ENCODE measurements around the gene SESTD1. TPM values are rescaled to one million over a fixed set of nuclear protein-coding genes. Genes with fewer than 3 reads are reported as not detected.

The SESTD1 gene
- total and polyA plus RNA-seq, 2 of the 13 experiments (the other 11 are each of a cell fraction or from before 2014, with no cell fraction given), result 74.4 to 101 TPM

DNA sequence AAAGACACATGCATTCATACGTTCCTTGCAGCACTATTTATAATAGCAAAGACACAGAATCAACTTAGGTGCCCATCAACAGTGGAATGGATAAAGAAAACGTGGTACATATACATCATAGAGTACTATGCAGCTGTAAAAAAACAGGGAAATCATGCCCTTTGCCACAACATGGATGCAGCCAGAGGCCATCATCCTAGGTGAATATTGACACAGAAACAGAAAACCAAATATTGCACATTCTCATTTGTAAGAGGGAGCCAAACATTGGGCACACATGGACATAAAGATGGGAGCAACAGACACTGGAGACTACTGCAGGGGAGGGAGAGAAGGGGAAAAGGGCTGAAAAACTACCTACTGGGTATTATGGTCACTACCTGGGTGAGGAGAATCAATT lies 73.5 kb downstream of the SESTD1 start (continued):
- TF ChIP-seq, protein P1, sequence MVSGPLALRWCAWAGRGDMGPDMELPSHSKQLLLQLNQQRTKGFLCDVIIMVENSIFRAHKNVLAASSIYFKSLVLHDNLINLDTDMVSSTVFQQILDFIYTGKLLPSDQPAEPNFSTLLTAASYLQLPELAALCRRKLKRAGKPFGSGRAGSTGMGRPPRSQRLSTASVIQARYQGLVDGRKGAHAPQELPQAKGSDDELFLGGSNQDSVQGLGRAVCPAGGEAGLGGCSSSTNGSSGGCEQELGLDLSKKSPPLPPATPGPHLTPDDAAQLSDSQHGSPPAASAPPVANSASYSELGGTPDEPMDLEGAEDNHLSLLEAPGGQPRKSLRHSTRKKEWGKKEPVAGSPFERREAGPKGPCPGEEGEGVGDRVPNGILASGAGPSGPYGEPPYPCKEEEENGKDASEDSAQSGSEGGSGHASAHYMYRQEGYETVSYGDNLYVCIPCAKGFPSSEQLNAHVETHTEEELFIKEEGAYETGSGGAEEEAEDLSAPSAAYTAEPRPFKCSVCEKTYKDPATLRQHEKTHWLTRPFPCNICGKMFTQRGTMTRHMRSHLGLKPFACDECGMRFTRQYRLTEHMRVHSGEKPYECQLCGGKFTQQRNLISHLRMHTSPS (CRISPR knock-in tag; IDR thresholded peaks at IDR 0.05; ENCODE audit: low read depth), result no peak
- TF ChIP-seq ZBTB7A (CRISPR knock-in tag; IDR thresholded peaks at IDR 0.05) (no peak), SNAPC5 (CRISPR knock-in tag; IDR thresholded peaks at IDR 0.05; ENCODE audit: borderline replicate concordance) (no peak), EHMT2 (IDR thresholded peaks at IDR 0.05; ENCODE audit: borderline replicate concordance, low read depth, low read length) (no peak), XBP1 (CRISPR knock-in tag; IDR thresholded peaks at IDR 0.05) (no peak), RFXANK (CRISPR knock-in tag; IDR thresholded peaks at IDR 0.05) (no peak), EZH2 (conservative IDR thresholded peaks at IDR 0.05; ENCODE audit: low read depth, low read length) (no peak), CBFB (CRISPR knock-in tag; IDR thresholded peaks at IDR 0.05) (no peak), ZNF639 (CRISPR knock-in tag; conservative IDR thresholded peaks at IDR 0.05) (no peak), ZNF597 (CRISPR knock-in tag; IDR thresholded peaks at IDR 0.05) (no peak), ZNF382 (CRISPR knock-in tag; IDR thresholded peaks at IDR 0.05; ENCODE audit: borderline replicate concordance) (no peak), ZNF703 (CRISPR knock-in tag; IDR thresholded peaks at IDR 0.05; ENCODE audit: borderline replicate concordance) (no peak), GMEB2 (CRISPR knock-in tag; IDR thresholded peaks at IDR 0.05; ENCODE audit: low read depth) (no peak), SAP130 (CRISPR knock-in tag; IDR thresholded peaks at IDR 0.05; ENCODE audit: low read depth) (0 out of 2 replicates have a peak, but pooled peaks have one; percentile 27), GABPA (IDR thresholded peaks at IDR 0.05; ENCODE audit: low read depth, low read length) (no peak), GABPA (CRISPR knock-in tag; IDR thresholded peaks at IDR 0.05; ENCODE audit: low read depth) (no peak), ZNF431 (CRISPR knock-in tag; IDR thresholded peaks at IDR 0.05; ENCODE audit: borderline replicate concordance, low read depth) (no peak), TBX3 (IDR thresholded peaks at IDR 0.05; ENCODE audit: borderline replicate concordance) (no peak), FOSL1 (CRISPR knock-in tag; IDR thresholded peaks at IDR 0.05; ENCODE audit: borderline replicate concordance) (no peak), BRF2 (CRISPR knock-in tag; IDR thresholded peaks at IDR 0.05) (no peak), ZNF20 (CRISPR knock-in tag; IDR thresholded peaks at IDR 0.05) (no peak)
- TF ChIP-seq, protein P2, sequence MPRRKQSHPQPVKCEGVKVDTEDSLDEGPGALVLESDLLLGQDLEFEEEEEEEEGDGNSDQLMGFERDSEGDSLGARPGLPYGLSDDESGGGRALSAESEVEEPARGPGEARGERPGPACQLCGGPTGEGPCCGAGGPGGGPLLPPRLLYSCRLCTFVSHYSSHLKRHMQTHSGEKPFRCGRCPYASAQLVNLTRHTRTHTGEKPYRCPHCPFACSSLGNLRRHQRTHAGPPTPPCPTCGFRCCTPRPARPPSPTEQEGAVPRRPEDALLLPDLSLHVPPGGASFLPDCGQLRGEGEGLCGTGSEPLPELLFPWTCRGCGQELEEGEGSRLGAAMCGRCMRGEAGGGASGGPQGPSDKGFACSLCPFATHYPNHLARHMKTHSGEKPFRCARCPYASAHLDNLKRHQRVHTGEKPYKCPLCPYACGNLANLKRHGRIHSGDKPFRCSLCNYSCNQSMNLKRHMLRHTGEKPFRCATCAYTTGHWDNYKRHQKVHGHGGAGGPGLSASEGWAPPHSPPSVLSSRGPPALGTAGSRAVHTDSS (CRISPR knock-in tag; conservative IDR thresholded peaks at IDR 0.05), result no peak

All from HepG2 (cell line).